Lower leg skin (tissue), 4 donors: Measurements from ENCODE around the gene MAP3K3. TPM values are rescaled to one million over a fixed set of nuclear protein-coding genes. Genes with fewer than 3 reads are reported as not detected.

ENCODE experiments used
- DNase-seq, 2 donors: peaks; one replicate each; pipeline ENCODE4 v3.0.0-alpha.2; 2019; ENCODE audit warnings: low spot score in 2 of 2
- H3K4me3 ChIP-seq: fragments of 200-600 bp; sonication (generic); 2 replicates; pipeline ENCODE4 v1.5.1; 2017; ENCODE audit warnings: mild to moderate bottlenecking, low read depth; ENCODE audit not compliant: poor library complexity, severe bottlenecking
- CTCF ChIP-seq, 3 donors: fragments of 450-650 bp; IDR thresholded peaks; one replicate each; pipeline ENCODE4 v1.5.1; 2016; ENCODE audit warnings: antibody characterized with exemption in 3 of 3, mild to moderate bottlenecking in 3 of 3, moderate library complexity in 2 of 3
- POLR2A ChIP-seq, 2 donors: fragments of 450-650 bp; IDR thresholded peaks; one replicate each; pipeline ENCODE4 v1.6.1; 2016 to 2017; ENCODE audit warnings: antibody characterized with exemption in 2 of 2, mild to moderate bottlenecking in 1 of 2, moderate library complexity in 1 of 2
- WGBS, 2 donors: methylation state at CpG; one replicate each; pipeline ENCODE4 v1.1.5; 2018; 5-methylcytosine and 5-hydroxymethylcytosine counted together
- intact Hi-C: fragments of 100-400 bp; cut with DNase I; formaldehyde crosslinking; loops from one replicate; pipeline ENCODE4 v1.15.0; 2023; ENCODE audit warnings: low total_unique reads
- total RNA-seq, 4 donors: library from RNA; depleted of rRNA; stranded (reverse); fragments of >200 nt; gene quantifications; one replicate each; pipeline ENCODE4 v1.1.0, GENCODE V29; 2016

The MAP3K3 gene
- total RNA-seq, 4 donors from 2014 or later, result 25.2 to 54.1 (median 39.6) TPM

- no peak for DNase-seq
- intact Hi-C loops, result no loop called here
- no peak for TF ChIP-seq POLR2A (IDR thresholded peaks at IDR 0.05)
- no peak for TF ChIP-seq CTCF (IDR thresholded peaks at IDR 0.05)
Observed at GRCh38 chr17:63695889-63696288, 73.7 kb downstream of the MAP3K3 start.

GRCh38 chr17:63696381-63696961 lies 74.3 kb downstream of the MAP3K3 start:
- DNase-seq, result no peak
- TF ChIP-seq CTCF (IDR thresholded peaks at IDR 0.05) (no peak), POLR2A (IDR thresholded peaks at IDR 0.05) (no peak)
- intact Hi-C loops, result no loop called here
- H3K4me3 ChIP-seq, result no peak overlapping the region
- 66 to 95% methylated on average over 3 to 9 of the region's 9 CpGs for WGBS, 2 donors

More at GRCh38 chr17:63695889-63696288, 73.7 kb downstream of the MAP3K3 start:
- H3K4me3 ChIP-seq, result no peak overlapping the region
- 87 to 89% methylated on average over 5 to 6 of the region's 6 CpGs for WGBS, 2 donors

GRCh38 chr17:63697341-63698286 lies 75.4 kb downstream of the MAP3K3 start:
- WGBS, 2 donors, result 40 to 52% methylated on average over 20 to 22 of the region's 22 CpGs
- TF ChIP-seq CTCF (IDR thresholded peaks at IDR 0.05) (no peak), POLR2A (IDR thresholded peaks at IDR 0.05) (no peak)
- H3K4me3 ChIP-seq, result no peak overlapping the region
- intact Hi-C loops, result no loop called here
- peak in 1 of 2 donors; percentile 86 for DNase-seq

- WGBS, 2 donors, result 45 to 56% methylated on average over 24 of the region's 24 CpGs
- TF ChIP-seq CTCF (IDR thresholded peaks at IDR 0.05) (no peak), POLR2A (IDR thresholded peaks at IDR 0.05) (no peak)
- H3K4me3 ChIP-seq, result no peak overlapping the region
- no peak for DNase-seq
- intact Hi-C loops, result no loop called here
Observed at GRCh38 chr17:63698381-63698885, 76.2 kb downstream of the MAP3K3 start.

- no peak overlapping the region for H3K4me3 ChIP-seq
- TF ChIP-seq CTCF (IDR thresholded peaks at IDR 0.05) (no peak), POLR2A (IDR thresholded peaks at IDR 0.05) (no peak)
- DNase-seq, result peak; percentile 31 to 91
- WGBS, 2 donors, result 4 to 13% methylated on average over 25 to 36 of the region's 45 CpGs
- intact Hi-C loops, result no loop called here
Observed at GRCh38 chr17:63698886-63699637, 76.8 kb downstream of the MAP3K3 start.
